HUES48 (cell line): ENCODE measurements around the gene PGAP6.
"Not testable (repeated sequence)": the region's sequence is repeated elsewhere in the genome, so short reads cannot be mapped to it uniquely, and the experiment has no call there.

ENCODE experiments used
- H3K27ac ChIP-seq: one replicate; pipeline ENCODE4 v1.7.0; 2013; ENCODE audit warnings: low read depth, low read length, inconsistent platforms
- H3K27me3 ChIP-seq: 2 replicates; pipeline ENCODE4 v1.6.1; 2013; ENCODE audit warnings: mild to moderate bottlenecking, low read length; ENCODE audit not compliant: control insufficient read depth, insufficient read depth
- H3K36me3 ChIP-seq: 2 replicates; pipeline ENCODE4 v1.6.1; 2013; ENCODE audit warnings: low read length; ENCODE audit not compliant: control insufficient read depth, insufficient read depth
- H3K4me1 ChIP-seq: 2 replicates; pipeline ENCODE4 v1.6.1; 2013; ENCODE audit warnings: mild to moderate bottlenecking, low read length; ENCODE audit not compliant: control insufficient read depth, insufficient read depth
- H3K4me3 ChIP-seq: 2 replicates; pipeline ENCODE4 v1.5.1; 2013; ENCODE audit warnings: mild to moderate bottlenecking, low read depth, low read length
- H3K9ac ChIP-seq: 2 replicates; pipeline ENCODE4 v1.6.1; 2013; ENCODE audit warnings: mild to moderate bottlenecking, low read depth, low read length, moderate library complexity
- H3K9me3 ChIP-seq: 2 replicates; pipeline ENCODE4 v1.6.1; 2013; ENCODE audit warnings: low read length; ENCODE audit not compliant: control insufficient read depth, insufficient read depth

Gene PGAP6

GRCh38 chr16:331181-331814, 50.5 kb downstream of the PGAP6 start:
- H3K27ac ChIP-seq, H3K4me1 ChIP-seq, H3K27me3 ChIP-seq, H3K4me3 ChIP-seq, H3K36me3 ChIP-seq, H3K9me3 ChIP-seq, H3K9ac ChIP-seq: not testable (repeated sequence)

GRCh38 chr16:330741-331140, 51.0 kb downstream of the PGAP6 start:
- H3K27me3 ChIP-seq: no peaks in the 10 kb centered on the region
- no peaks in the 10 kb centered on the region for H3K9me3 ChIP-seq
- H3K4me3 ChIP-seq: no peak overlapping the region
- no peak overlapping the region for H3K9ac ChIP-seq
- no peak overlapping the region for H3K27ac ChIP-seq
- 0 out of 2 replicates have a peak, but pooled peaks cover 5% of the 10 kb centered on the region for H3K4me1 ChIP-seq
- H3K36me3 ChIP-seq: no peaks in the 10 kb centered on the region

GRCh38 chr16:325375-326145, 56.2 kb downstream of the PGAP6 start:
- Histone ChIP-seq H3K27me3 (no peaks in the 10 kb centered on the region), H3K9ac (no peak overlapping the region; the same call in 1 of the 2 replicates), H3K4me1 (peaks cover 15% of the 10 kb centered on the region; the same call in 1 of the 2 replicates), H3K4me3 (no peak overlapping the region), H3K36me3 (no peaks in the 10 kb centered on the region), H3K27ac (no peak overlapping the region), H3K9me3 (no peaks in the 10 kb centered on the region)

- H3K27ac ChIP-seq: no peak overlapping the region
- H3K4me3 ChIP-seq: no peak overlapping the region
Measured at GRCh38 chr16:324451-325334, 57.1 kb downstream of the PGAP6 start.

GRCh38 chr16:324201-324450, 57.7 kb downstream of the PGAP6 start:
- Histone ChIP-seq H3K36me3 (no peaks in the 10 kb centered on the region), H3K9ac (no peak overlapping the region), H3K4me3 (no peak overlapping the region), H3K27ac (no peak overlapping the region), H3K4me1 (peaks cover 18% of the 10 kb centered on the region; the same call in 1 of the 2 replicates), H3K27me3 (no peaks in the 10 kb centered on the region), H3K9me3 (no peaks in the 10 kb centered on the region)

More at GRCh38 chr16:324451-325334, 57.1 kb downstream of the PGAP6 start:
- Histone ChIP-seq H3K4me1 (peaks cover 15% of the 10 kb centered on the region; the same call in 1 of the 2 replicates), H3K27me3 (no peaks in the 10 kb centered on the region), H3K36me3 (no peaks in the 10 kb centered on the region), H3K9me3 (no peaks in the 10 kb centered on the region), H3K9ac (0 out of 2 replicates have a peak overlapping the region, but pooled peaks have one; percentile 30)

GRCh38 chr16:322476-323143, 59.2 kb downstream of the PGAP6 start:
- Histone ChIP-seq H3K27me3 (no peaks in the 10 kb centered on the region), H3K4me3 (no peak overlapping the region), H3K36me3 (no peaks in the 10 kb centered on the region), H3K9ac (no peak overlapping the region), H3K27ac (no peak overlapping the region), H3K4me1 (peaks cover 25% of the 10 kb centered on the region; the same call in 1 of the 2 replicates), H3K9me3 (no peaks in the 10 kb centered on the region)

- no peaks in the 10 kb centered on the region for H3K36me3 ChIP-seq
- no peaks in the 10 kb centered on the region for H3K9me3 ChIP-seq
- no peaks in the 10 kb centered on the region for H3K27me3 ChIP-seq
- no peak overlapping the region for H3K9ac ChIP-seq
- peaks cover 25% of the 10 kb centered on the region; the same call in 1 of the 2 replicates for H3K4me1 ChIP-seq
- no peak overlapping the region for H3K27ac ChIP-seq
- no peak overlapping the region for H3K4me3 ChIP-seq
Measured at GRCh38 chr16:321532-321931, 60.2 kb downstream of the PGAP6 start.
